ENCODE measurements around the gene CDC26. TPM values are rescaled to one million over a fixed set of nuclear protein-coding genes. Genes with fewer than 3 reads are reported as not detected.
"Not testable (repeated sequence)": the region's sequence is repeated elsewhere in the genome, so short reads cannot be mapped to it uniquely, and the experiment has no call there.

The CDC26 gene
- total and polyA plus RNA-seq, 3 donors from 2014 or later, result 17.9 to 27.5 (median 19.8) TPM

GRCh38 chr9:113258282-113258681, 17.1 kb downstream of the CDC26 start:
- H3K27ac ChIP-seq, result no peak overlapping the region
- intact Hi-C loops (cut with DNase I; ENCODE audit: low total_unique reads), result no loop called here
- H3K4me1 ChIP-seq, result no peaks in the 10 kb centered on the region
- 54 to 73% methylated on average over 1 of the region's 1 CpG for WGBS, 2 donors
- H3K9me3 ChIP-seq, result no peaks in the 10 kb centered on the region
- H3K36me3 ChIP-seq (ENCODE audit: low read depth, missing control alignments), result no peaks in the 10 kb centered on the region
- H3K4me3 ChIP-seq, result no peak overlapping the region
- no peaks in the 10 kb centered on the region for H3K27me3 ChIP-seq
- no peak for DNase-seq
- TF ChIP-seq POLR2A (IDR thresholded peaks at IDR 0.05) (no peak), CTCF (IDR thresholded peaks at IDR 0.05) (no peak)

DNA sequence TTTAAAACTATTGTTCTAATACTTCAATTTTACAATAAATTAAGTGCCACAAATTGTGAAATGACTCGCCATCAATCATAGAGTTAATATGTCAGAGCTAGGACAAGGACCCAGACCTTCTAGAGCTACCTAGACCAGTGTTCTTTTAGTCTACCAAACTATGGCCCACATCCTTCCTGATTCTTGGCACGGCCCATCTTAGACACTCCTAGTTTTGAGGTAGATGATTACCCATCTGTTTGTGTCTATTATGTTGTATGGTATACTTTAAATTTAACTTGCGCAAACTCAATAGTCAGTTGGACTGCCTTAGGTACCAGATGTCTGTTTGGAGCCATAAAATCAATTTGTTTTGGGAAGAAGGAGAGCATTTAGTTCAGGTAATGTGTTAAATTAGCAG, 17.5 kb downstream of the CDC26 start:
- no peak for DNase-seq
- no peaks in the 10 kb centered on the region for H3K4me1 ChIP-seq
- intact Hi-C loops (cut with DNase I; ENCODE audit: low total_unique reads), result no loop called here
- 96% methylated on average over 3 of the region's 3 CpGs for WGBS, 2 donors
- H3K36me3 ChIP-seq (ENCODE audit: low read depth, missing control alignments), result no peaks in the 10 kb centered on the region
- H3K27me3 ChIP-seq, result no peaks in the 10 kb centered on the region
- H3K27ac ChIP-seq, result no peak overlapping the region
- no peak overlapping the region for H3K4me3 ChIP-seq
- no peaks in the 10 kb centered on the region for H3K9me3 ChIP-seq
- no peak for TF ChIP-seq POLR2A (IDR thresholded peaks at IDR 0.05)
- TF ChIP-seq CTCF (IDR thresholded peaks at IDR 0.05), result no peak

GRCh38 chr9:113255438-113255837, 19.9 kb downstream of the CDC26 start:
- 88 to 94% methylated on average over 6 of the region's 6 CpGs for WGBS, 2 donors

GRCh38 chr9:113254991-113255390, 20.4 kb downstream of the CDC26 start:
- TF ChIP-seq CTCF (IDR thresholded peaks at IDR 0.05) (no peak), POLR2A (IDR thresholded peaks at IDR 0.05) (no peak)
- H3K4me1 ChIP-seq, result no peaks in the 10 kb centered on the region
- intact Hi-C loops (cut with DNase I; ENCODE audit: low total_unique reads), result no loop called here
- H3K4me3 ChIP-seq, result no peak overlapping the region
- WGBS, 2 donors, result 83 to 98% methylated on average over 1 of the region's 1 CpG
- DNase-seq, result no peak
- no peaks in the 10 kb centered on the region for H3K9me3 ChIP-seq
- H3K27ac ChIP-seq, result no peak overlapping the region
- no peaks in the 10 kb centered on the region for H3K27me3 ChIP-seq
- H3K36me3 ChIP-seq (ENCODE audit: low read depth, missing control alignments), result no peaks in the 10 kb centered on the region

More at GRCh38 chr9:113255438-113255837, 19.9 kb downstream of the CDC26 start:
- no peaks in the 10 kb centered on the region for H3K36me3 ChIP-seq (ENCODE audit: low read depth, missing control alignments)
- no peaks in the 10 kb centered on the region for H3K9me3 ChIP-seq
- TF ChIP-seq CTCF (IDR thresholded peaks at IDR 0.05) (no peak), POLR2A (IDR thresholded peaks at IDR 0.05) (no peak)
- no peaks in the 10 kb centered on the region for H3K27me3 ChIP-seq
- intact Hi-C loops (cut with DNase I; ENCODE audit: low total_unique reads), result no loop called here
- no peak for DNase-seq
- H3K4me3 ChIP-seq, result no peak overlapping the region
- H3K4me1 ChIP-seq, result no peaks in the 10 kb centered on the region
- no peak overlapping the region for H3K27ac ChIP-seq

DNA sequence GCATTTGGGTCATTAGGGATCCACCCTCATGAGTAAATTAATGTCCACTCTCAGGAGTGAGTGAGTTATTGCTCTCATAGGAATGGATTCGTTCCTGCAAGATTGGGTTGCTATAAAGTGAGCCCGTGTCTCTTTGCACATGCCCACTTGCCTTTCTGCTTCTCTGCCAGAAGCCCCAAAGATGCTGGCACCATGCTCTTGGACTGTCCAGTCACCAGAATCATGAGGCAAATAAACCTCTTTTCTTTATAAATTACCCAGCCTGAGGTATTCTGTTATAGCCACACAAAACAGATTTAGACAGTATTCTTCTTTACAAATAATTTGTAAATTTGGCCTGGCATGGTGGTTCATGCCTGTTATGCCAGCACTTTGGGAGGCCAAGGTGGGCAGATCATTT, 24.6 kb downstream of the CDC26 start:
- no peaks in the 10 kb centered on the region for H3K4me1 ChIP-seq
- intact Hi-C loops (cut with DNase I; ENCODE audit: low total_unique reads), result no loop called here
- TF ChIP-seq POLR2A (IDR thresholded peaks at IDR 0.05) (no peak), CTCF (IDR thresholded peaks at IDR 0.05) (no peak)
- no peak overlapping the region for H3K27ac ChIP-seq
- no peaks in the 10 kb centered on the region for H3K9me3 ChIP-seq
- DNase-seq, result no peak
- H3K27me3 ChIP-seq, result no peaks in the 10 kb centered on the region
- 77 to 92% methylated on average over 2 of the region's 2 CpGs for WGBS, 2 donors
- no peaks in the 10 kb centered on the region for H3K36me3 ChIP-seq (ENCODE audit: low read depth, missing control alignments)
- H3K4me3 ChIP-seq, result no peak overlapping the region

GRCh38 chr9:113249661-113250060, 25.7 kb downstream of the CDC26 start:
- H3K27me3 ChIP-seq; H3K4me3 ChIP-seq; H3K36me3 ChIP-seq (ENCODE audit: low read depth, missing control alignments); intact Hi-C loops (cut with DNase I; ENCODE audit: low total_unique reads); H3K9me3 ChIP-seq; DNase-seq; H3K27ac ChIP-seq; H3K4me1 ChIP-seq: not testable (repeated sequence)
- 98 to 100% methylated on average over 2 of the region's 2 CpGs for WGBS, 2 donors

Measured in testis (tissue), 3 donors.